ENCODE data around the gene YTHDF1.
"Not testable (repeated sequence)": the region's sequence is repeated elsewhere in the genome, so short reads cannot be mapped to it uniquely, and the experiment has no call there.

The YTHDF1 gene

DNA sequence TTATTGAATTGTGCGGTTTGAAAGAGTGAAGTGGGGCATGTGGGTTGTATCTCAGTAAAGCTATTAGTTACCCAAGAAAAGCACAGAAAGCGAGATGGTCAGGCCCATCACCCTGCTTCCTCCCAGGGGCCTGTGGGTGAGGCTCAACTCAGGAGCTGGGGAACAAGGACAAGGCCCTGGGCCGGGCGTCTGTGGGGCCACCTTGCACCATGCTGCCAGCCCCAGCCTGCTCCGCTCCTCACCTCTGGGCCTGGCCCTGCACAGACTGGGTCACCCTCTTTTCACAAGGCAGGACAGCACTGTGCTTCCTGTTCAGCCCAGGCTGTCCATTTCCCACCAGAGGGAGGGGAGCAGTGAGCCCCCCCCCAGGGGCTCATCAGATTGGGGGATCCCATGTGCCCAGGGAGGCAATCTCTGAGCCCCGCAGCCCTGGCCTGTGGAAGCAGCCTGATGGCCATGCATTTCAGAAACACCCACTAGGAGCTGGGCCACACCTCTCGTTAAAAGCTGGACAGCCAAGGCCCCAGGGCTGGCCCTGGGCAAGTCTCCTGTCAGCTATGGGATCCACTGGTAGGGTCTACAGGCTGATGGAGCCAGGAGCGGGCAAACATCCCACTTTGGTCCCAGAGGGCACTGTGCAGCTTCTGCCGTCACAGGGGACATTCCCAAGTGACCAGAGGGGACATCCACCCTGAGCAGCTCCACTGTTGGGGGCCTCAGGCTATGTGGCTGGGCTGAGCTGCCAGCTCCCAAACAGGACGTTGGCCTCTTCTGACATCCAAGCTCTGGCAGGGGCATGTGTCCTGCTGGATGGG is 55.9 kb downstream of the YTHDF1 start:
- in situ Hi-C loops (cut with MboI; ENCODE audit: low sequenced_read_pairs), result no loop called here

DNA sequence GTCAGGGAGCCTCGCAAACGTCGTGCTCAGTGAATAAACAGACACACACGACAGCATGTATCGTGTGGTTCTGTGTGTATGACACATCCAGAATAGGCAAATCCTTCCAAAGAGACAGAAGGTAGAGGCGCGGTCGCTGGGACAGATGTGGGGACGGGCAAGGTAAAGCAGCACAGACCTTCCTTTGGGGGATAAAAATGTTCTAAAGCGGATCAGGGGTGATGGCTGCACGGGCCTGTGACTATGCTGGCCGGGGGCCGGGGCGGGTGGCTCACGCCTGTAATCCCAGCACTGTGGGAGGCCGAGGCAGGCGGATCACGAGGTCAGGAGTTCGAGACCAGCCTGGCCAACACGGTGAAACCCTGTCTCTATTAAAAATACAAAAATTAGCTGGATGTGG is 56.7 kb downstream of the YTHDF1 start:
- in situ Hi-C loops (cut with MboI; ENCODE audit: low sequenced_read_pairs), result not testable (repeated sequence)

GRCh38 chr20:63158845-63159244 is 57.1 kb downstream of the YTHDF1 start:
- in situ Hi-C loops (cut with MboI; ENCODE audit: low sequenced_read_pairs), result no loop called here

DNA sequence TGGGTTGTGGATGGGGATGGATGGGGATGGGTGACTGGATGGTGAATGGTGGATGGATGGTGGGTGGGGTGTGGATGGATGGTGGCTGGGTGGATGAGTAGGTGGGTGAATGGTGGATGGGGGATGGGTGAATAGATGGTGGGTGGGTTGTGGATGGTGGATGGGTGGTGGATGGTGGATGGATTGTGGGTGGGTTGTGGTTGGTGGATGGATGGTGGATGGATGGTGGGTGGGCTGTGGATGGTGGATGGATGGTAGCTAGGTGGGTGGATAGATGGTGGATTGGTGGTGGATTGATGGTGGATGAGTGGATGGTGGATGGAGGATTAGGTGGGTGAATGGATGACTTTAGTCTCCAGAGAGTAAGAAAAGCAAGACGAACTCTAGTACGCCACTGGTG is 57.6 kb downstream of the YTHDF1 start:
- in situ Hi-C loops (cut with MboI; ENCODE audit: low sequenced_read_pairs), result no loop called here

DNA sequence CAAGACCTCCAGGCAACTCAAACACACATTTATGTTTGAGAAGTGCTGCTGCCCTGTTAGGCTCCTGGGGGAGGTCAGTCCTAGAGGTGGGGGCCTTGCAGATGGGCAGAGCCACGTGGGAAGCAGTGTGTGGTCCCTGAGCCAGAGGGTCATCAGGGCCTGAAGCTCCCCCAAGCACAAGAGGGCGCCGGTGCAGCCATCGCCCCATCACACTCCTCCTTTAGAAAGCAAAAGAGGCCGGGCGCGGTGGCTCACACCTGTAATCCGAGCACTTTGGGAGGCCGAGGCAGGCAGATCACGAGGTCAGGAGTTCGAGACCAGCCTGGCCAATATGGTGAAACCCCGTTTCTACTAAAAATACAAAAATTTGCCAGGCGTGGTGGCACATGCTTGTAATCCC is 58.5 kb downstream of the YTHDF1 start:
- in situ Hi-C loops (cut with MboI; ENCODE audit: low sequenced_read_pairs), result not testable (repeated sequence)

- in situ Hi-C loops (cut with MboI; ENCODE audit: low sequenced_read_pairs), result no loop called here
Observed at GRCh38 chr20:63156221-63156671, 59.7 kb downstream of the YTHDF1 start.

- in situ Hi-C loops (cut with MboI; ENCODE audit: low sequenced_read_pairs), result no loop called here
Observed at GRCh38 chr20:63155266-63156165, 60.4 kb downstream of the YTHDF1 start.

GRCh38 chr20:63154395-63154794 is 61.5 kb downstream of the YTHDF1 start:
- in situ Hi-C loops (cut with MboI; ENCODE audit: low sequenced_read_pairs), result no loop called here

DNA sequence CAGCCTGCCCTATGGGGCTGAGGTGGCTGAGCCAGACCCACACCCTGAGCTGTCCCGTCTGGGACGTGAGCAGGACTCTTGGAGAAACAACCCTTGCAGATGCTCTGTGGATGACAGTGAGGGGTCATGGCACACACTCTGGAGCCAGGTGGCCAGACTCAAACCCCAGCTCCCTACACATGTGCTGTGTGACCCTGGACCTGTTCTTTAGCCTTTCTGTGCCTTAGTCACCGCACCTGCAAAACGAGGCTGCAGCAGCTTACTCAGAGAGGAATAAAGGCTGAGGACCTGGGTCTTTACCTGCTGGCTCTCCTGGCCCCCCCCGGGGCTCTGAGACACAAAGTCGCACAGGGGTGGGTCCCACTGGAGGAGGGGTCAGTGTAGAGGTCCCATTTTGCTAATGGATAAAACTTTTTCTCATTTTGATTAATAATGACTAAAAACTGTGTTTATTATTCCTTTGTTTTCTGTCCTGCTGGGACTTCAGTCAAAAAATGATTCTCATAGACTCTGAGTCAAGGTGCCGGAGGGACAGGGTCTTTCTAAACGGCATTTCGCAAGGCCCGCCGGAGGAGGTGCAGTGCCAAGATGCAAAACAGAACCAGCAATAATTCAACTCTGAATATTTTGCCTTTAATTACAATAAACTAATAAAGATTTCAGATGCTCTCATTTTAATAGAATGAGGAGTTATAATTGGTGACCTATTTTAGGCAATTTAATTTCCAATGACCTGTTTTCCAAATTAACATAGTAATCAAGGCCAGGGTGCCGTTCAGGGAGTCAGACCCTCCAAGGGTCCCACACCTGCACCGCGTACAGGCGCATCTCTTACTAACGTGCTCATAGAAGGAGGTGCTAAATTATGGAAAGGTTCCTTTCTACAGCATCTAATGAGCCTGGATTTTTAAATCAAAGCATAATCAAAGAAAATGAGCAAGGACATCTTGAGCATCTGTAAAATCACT is 62.4 kb downstream of the YTHDF1 start:
- in situ Hi-C loops (cut with MboI; ENCODE audit: low sequenced_read_pairs), result no loop called here

- in situ Hi-C loops (cut with MboI; ENCODE audit: low sequenced_read_pairs), result no loop called here
Observed at GRCh38 chr20:63152322-63153253, 63.3 kb downstream of the YTHDF1 start.

DNA sequence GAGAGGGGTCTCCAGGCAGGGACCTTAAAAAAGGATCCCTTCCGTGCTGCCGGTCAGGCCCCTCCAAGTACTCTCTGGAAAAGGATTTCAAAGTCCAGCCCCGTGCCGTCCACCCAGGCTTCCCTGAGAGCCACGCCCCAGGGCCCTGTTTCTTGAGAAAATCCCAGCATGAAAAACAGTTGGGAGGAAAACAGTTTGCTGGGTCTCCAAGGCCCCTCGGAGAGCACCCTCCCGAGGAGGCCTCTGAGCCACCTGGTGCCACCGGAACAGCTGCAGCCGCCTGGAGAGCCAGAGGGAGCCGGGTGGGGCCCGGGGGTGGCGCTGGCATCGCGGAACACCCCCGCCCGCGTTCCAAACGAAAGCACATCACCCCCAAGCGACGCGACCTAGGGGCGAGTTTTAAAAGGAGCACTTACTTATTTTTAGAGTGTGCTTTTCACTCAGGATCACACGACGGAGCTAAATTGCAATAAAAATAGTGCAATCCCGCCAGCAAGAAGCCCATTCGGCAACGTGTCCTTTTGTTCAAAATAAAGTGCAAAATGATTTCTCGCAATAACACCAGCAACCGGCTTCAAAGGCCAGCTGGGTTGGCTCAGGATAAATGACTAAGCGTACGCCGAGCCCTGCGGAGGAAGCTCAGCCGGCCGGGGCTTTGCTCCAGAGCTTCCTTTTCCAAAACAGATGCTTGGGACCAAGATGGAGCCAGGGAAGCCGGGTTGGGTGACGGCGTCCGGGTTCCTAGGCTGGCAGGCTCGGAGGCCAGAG is 64.2 kb downstream of the YTHDF1 start:
- in situ Hi-C loops (cut with MboI; ENCODE audit: low sequenced_read_pairs), result no loop called here

- in situ Hi-C loops (cut with MboI; ENCODE audit: low sequenced_read_pairs), result no loop called here
Observed at GRCh38 chr20:63150911-63151531, 64.9 kb downstream of the YTHDF1 start.

DNA sequence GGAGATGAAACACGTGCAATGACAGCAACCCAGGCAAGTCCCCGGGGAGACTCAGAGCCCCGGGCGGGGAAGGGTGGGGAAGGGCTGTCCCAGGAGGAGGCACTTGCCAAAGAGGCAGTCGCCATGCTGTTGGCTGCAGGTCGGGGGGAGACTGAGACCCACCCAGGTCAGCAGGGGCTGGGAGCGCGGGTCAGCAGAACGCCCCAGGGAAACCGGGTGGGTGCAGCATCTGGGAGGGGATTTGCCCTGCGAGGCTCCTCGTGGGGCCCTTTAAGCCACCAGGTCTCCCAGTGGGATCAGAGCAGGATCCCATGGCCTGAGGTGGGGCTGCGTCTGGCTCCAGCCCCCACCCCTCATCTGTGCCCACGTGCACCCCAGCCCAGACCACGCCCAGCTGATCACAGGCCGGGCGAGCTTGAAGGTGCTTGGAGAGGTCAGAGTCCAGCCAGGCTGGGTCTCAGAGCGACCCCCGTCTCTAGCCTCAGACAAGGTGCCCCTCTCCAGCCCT is 65.5 kb downstream of the YTHDF1 start:
- in situ Hi-C loops (cut with MboI; ENCODE audit: low sequenced_read_pairs), result no loop called here

GRCh38 chr20:63149531-63150192 is 66.3 kb downstream of the YTHDF1 start:
- in situ Hi-C loops (cut with MboI; ENCODE audit: low sequenced_read_pairs), result no loop called here

- in situ Hi-C loops (cut with MboI; ENCODE audit: low sequenced_read_pairs), result no loop called here
Observed at GRCh38 chr20:63148696-63149095, 67.2 kb downstream of the YTHDF1 start.

DNA sequence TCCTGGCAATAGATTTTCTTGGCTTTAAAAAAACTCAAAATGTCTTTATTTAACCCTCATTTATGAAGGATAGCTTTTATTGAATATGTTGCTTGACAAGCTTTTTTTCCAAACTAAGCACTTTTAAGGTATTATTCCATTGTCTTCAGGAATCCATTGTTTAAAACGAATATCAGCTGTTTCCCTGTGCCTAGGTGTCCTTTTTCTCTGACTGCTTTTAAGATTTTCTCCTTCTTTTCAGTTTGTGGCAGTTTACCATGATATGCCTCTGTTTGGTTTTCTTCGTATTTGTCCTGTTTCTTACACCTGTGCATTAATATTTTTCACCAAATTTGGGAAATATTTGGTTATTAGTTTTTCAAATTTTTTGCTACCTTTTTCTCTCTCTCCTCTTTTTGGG is 68.4 kb downstream of the YTHDF1 start:
- in situ Hi-C loops (cut with MboI; ENCODE audit: low sequenced_read_pairs), result no loop called here
